DMS53 (cell line): ENCODE results near the gene PIP.
"Not testable (repeated sequence)": the region's sequence is repeated elsewhere in the genome, so short reads cannot be mapped to it uniquely, and the experiment has no call there.

Experiments
- DNase-seq: peaks from one replicate; lab custom pipeline; 2025; lab: John Stamatoyannopoulos, UW

Gene PIP

GRCh38 chr7:143177374-143178119 is 45.7 kb downstream of the PIP start:
- DNase-seq = peak; percentile 29

GRCh38 chr7:143180771-143181170 is 48.9 kb downstream of the PIP start:
- DNase-seq = not testable (repeated sequence)

GRCh38 chr7:143181349-143181748 is 49.5 kb downstream of the PIP start:
- no peak for DNase-seq

GRCh38 chr7:143183024-143183423 is 51.1 kb downstream of the PIP start, which contains the start of gene TAS2R39:
Gene TAS2R39, plus strand, starts transcription at chr7:143183419. Its CDS starts 0 bp downstream, at chr7:143183419.
- DNase-seq = no peak

- no peak for DNase-seq
Measured at GRCh38 chr7:143185551-143185950, 53.7 kb downstream of the PIP start.

GRCh38 chr7:143188994-143189393 is 57.1 kb downstream of the PIP start:
- no peak for DNase-seq
